WERI-Rb-1 (cell line): ENCODE data around the gene SLC22A16.
A peak's percentile ranks its signal among the peaks of the same experiment; 100 is the strongest.
"Not testable (repeated sequence)": the region's sequence is repeated elsewhere in the genome, so short reads cannot be mapped to it uniquely, and the experiment has no call there.

Source experiments
- DNase-seq: peaks from one replicate; pipeline ENCODE4 v3.0.0-alpha.2; 2020
- H3K27ac ChIP-seq: fragments of 250-450 bp; sonication (Bioruptor Pico); 2 replicates; pipeline ENCODE4 v1.5.1; 2020; ENCODE audit warnings: mild to moderate bottlenecking, moderate library complexity
- H3K27me3 ChIP-seq: fragments of 250-450 bp; sonication (Bioruptor Pico); 2 replicates; pipeline ENCODE4 v1.5.1; 2021; ENCODE audit warnings: mild to moderate bottlenecking, low read depth, moderate library complexity; ENCODE audit not compliant: insufficient read depth, severe bottlenecking
- H3K36me3 ChIP-seq: fragments of 250-450 bp; sonication (Bioruptor Pico); 2 replicates; pipeline ENCODE4 v1.5.1; 2020; ENCODE audit warnings: mild to moderate bottlenecking, moderate library complexity
- H3K4me3 ChIP-seq: 2 replicates; pipeline ENCODE4 v1.5.1; 2011; ENCODE audit warnings: low read depth, mild to moderate bottlenecking, control low read depth, low read length
- H3K9me3 ChIP-seq: fragments of 250-450 bp; sonication (Bioruptor Pico); 2 replicates; pipeline ENCODE4 v1.5.1; 2021; ENCODE audit warnings: mild to moderate bottlenecking, moderate library complexity; ENCODE audit not compliant: severe bottlenecking
- CTCF ChIP-seq: IDR thresholded peaks from 2 replicates; pipeline ENCODE4 v1.5.1; 2011; ENCODE audit warnings: low read depth, mild to moderate bottlenecking, control low read depth, inconsistent platforms, low read length

SLC22A16 gene

DNA sequence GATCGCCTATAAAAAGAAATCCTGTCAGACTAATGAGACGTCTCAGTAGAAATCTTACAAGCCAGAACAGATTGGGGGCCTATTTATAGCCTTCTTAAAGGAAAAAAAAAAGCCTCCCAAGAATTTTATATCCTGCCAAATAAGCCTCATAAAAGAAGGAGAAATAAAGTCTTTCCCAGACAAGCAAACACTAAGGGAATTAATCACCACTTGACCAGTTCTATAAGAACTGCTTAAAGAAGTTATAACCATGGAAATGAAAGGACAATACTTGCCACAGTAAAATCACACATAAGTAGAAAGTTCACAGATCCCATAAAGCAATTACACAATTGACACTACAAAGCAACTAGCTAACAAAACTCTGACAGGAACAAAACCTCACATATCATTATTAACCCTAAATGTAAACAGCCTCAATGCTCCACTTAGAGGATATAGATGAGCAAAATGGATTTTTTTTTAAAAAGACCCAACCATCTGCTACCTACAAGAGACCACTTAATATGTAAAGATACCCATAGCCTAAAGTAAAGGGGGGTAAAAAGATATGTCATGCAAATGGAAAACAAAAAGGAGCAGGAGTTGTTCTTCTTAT is 13.4 kb downstream of the SLC22A16 start:
- H3K27me3 ChIP-seq: no peaks in the 10 kb centered on the region
- no peaks in the 10 kb centered on the region for H3K36me3 ChIP-seq
- no peak for DNase-seq
- TF ChIP-seq CTCF: no peak
- no peak overlapping the region for H3K4me3 ChIP-seq
- peaks cover 2% of the 10 kb centered on the region for H3K9me3 ChIP-seq
- H3K27ac ChIP-seq: no peak overlapping the region

DNA sequence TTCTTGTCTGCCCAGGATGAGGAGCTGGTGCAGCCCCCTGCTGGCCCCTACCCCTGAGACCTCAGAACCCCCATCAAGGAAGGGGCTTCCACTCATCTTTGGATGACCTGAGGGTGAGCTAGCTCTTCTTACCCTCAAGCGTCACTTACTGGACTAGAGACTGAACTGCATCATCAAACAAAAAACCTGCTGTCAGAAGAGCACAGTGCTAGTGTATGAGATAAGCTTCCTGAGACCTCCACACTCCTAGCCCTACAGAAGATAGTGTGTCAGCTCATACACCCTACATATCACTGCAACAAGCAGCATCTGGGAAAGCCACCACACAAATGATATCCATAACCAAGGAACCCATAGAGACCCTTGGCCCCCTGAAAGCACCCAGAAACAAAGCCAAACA is 15.0 kb downstream of the SLC22A16 start:
- no peak overlapping the region for H3K27ac ChIP-seq
- H3K4me3 ChIP-seq: no peak overlapping the region
- no peaks in the 10 kb centered on the region for H3K36me3 ChIP-seq
- H3K27me3 ChIP-seq: no peaks in the 10 kb centered on the region
- no peak for TF ChIP-seq CTCF
- peaks cover 2% of the 10 kb centered on the region for H3K9me3 ChIP-seq
- no peak for DNase-seq

GRCh38 chr6:110459137-110459536 is 17.3 kb downstream of the SLC22A16 start:
- DNase-seq: no peak
- no peak for TF ChIP-seq CTCF
- Histone ChIP-seq H3K27ac (no peak overlapping the region), H3K4me3 (no peak overlapping the region), H3K36me3 (no peaks in the 10 kb centered on the region), H3K9me3 (peaks cover 2% of the 10 kb centered on the region), H3K27me3 (no peaks in the 10 kb centered on the region)

GRCh38 chr6:110458476-110458875 is 17.9 kb downstream of the SLC22A16 start:
- no peak for TF ChIP-seq CTCF
- no peaks in the 10 kb centered on the region for H3K27me3 ChIP-seq
- no peak overlapping the region for H3K4me3 ChIP-seq
- H3K9me3 ChIP-seq: peaks cover 2% of the 10 kb centered on the region
- H3K36me3 ChIP-seq: no peaks in the 10 kb centered on the region
- no peak for DNase-seq
- H3K27ac ChIP-seq: no peak overlapping the region

DNA sequence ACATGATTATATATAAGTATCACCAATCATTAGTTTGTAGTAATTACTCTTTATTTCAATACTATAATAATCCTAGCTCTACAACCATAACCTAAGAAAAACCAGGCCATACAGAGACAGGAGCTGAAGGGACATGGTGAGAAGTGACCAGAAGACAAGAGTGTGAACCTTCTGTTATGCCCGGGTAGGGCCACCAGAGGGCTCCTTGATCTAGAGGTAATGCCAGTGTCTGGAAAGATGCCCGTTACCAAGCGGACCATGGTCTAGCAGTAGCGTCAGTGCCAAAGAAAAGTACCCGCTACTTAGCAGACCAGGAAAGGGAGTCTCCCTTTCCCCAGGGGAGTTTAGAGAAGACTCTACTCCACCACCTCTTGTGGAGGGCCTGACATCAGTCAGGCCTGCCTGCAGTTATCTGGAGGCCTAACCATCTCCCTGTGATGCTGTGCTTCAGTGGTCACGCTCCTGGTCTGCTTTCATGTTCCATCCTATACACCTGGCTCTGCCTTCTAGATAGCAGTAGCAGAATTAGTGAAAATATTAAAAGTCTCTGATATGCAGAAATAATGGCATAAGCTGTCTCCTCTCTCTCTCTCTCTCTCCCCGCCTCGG is 18.7 kb downstream of the SLC22A16 start:
- not testable (repeated sequence) for H3K27ac ChIP-seq, H3K36me3 ChIP-seq, H3K9me3 ChIP-seq, H3K27me3 ChIP-seq, H3K4me3 ChIP-seq
- peak; percentile 50 for DNase-seq
- TF ChIP-seq CTCF: peak; percentile 48; the same call in 1 of the 2 replicates

- TF ChIP-seq CTCF: no peak
- H3K27ac ChIP-seq: no peak overlapping the region
- no peak overlapping the region for H3K4me3 ChIP-seq
- no peak for DNase-seq
- no peaks in the 10 kb centered on the region for H3K36me3 ChIP-seq
- no peaks in the 10 kb centered on the region for H3K27me3 ChIP-seq
- no peaks in the 10 kb centered on the region for H3K9me3 ChIP-seq
Measured at GRCh38 chr6:110456694-110457093, 19.7 kb downstream of the SLC22A16 start.
